ENCODE measurements around the gene FAM200B. TPM values are rescaled to one million over a fixed set of nuclear protein-coding genes. Genes with fewer than 3 reads are reported as not detected.

FAM200B gene
- total RNA-seq, 2 donors from 2014 or later = 7.7 to 10.6 TPM

GRCh38 chr4:15683143-15683495, 1.5 kb downstream of the FAM200B start:
- Mint-ChIP-seq H3K36me3 (peaks cover 19 to 53% of the 10 kb centered on the region in 2 donors), H3K27ac (no peak overlapping the region), H3K9me3 (no peaks in the 10 kb centered on the region)
- ATAC-seq = no peak
- no peak for DNase-seq (ENCODE audit: low spot score in 2 of 2)

- no peak overlapping the region for H3K27ac Mint-ChIP-seq
- DNase-seq (ENCODE audit: low spot score in 2 of 2) = no peak
- H3K36me3 Mint-ChIP-seq = peaks cover 19 to 55% of the 10 kb centered on the region in 2 donors
Observed at GRCh38 chr4:15684498-15684897, 2.9 kb downstream of the FAM200B start.

GRCh38 chr4:15688051-15688450, 6.4 kb downstream of the FAM200B start:
- Mint-ChIP-seq H3K27ac (no peak overlapping the region), H3K36me3 (peaks cover 0 to 39% of the 10 kb centered on the region in 2 donors), H3K9me3 (no peaks in the 10 kb centered on the region)
- no peak for ATAC-seq
- no peak for DNase-seq (ENCODE audit: low spot score in 2 of 2)

More at GRCh38 chr4:15684498-15684897, 2.9 kb downstream of the FAM200B start:
- no peak for ATAC-seq
- no peaks in the 10 kb centered on the region for H3K9me3 Mint-ChIP-seq

- DNase-seq (ENCODE audit: low spot score in 2 of 2) (no peak), ATAC-seq (no peak)
- H3K9me3 Mint-ChIP-seq = no peaks in the 10 kb centered on the region
- H3K36me3 Mint-ChIP-seq = peaks cover 0 to 33% of the 10 kb centered on the region in 2 donors
- no peak overlapping the region for H3K27ac Mint-ChIP-seq
Observed at GRCh38 chr4:15689540-15689939, 7.9 kb downstream of the FAM200B start.

GRCh38 chr4:15690020-15690809, 8.6 kb downstream of the FAM200B start:
- peaks cover 0 to 29% of the 10 kb centered on the region in 2 donors for H3K36me3 Mint-ChIP-seq
- ATAC-seq (no peak), DNase-seq (ENCODE audit: low spot score in 2 of 2) (no peak)
- H3K27ac Mint-ChIP-seq = no peak overlapping the region
- no peaks in the 10 kb centered on the region for H3K9me3 Mint-ChIP-seq

- DNase-seq (ENCODE audit: low spot score in 2 of 2) (no peak), ATAC-seq (no peak)
- H3K27ac Mint-ChIP-seq = no peak overlapping the region
- H3K36me3 Mint-ChIP-seq = peaks cover 0 to 19% of the 10 kb centered on the region in 2 donors
- H3K9me3 Mint-ChIP-seq = no peaks in the 10 kb centered on the region
Observed at GRCh38 chr4:15691346-15692135, 9.9 kb downstream of the FAM200B start.

- ATAC-seq (no peak), DNase-seq (ENCODE audit: low spot score in 2 of 2) (no peak)
- Mint-ChIP-seq H3K9me3 (no peaks in the 10 kb centered on the region), H3K36me3 (peaks cover 0 to 9% of the 10 kb centered on the region in 2 donors), H3K27ac (no peak overlapping the region)
Observed at GRCh38 chr4:15692602-15693001, 11.0 kb downstream of the FAM200B start.

- H3K9me3 Mint-ChIP-seq = no peaks in the 10 kb centered on the region
- no peak for ATAC-seq
- H3K36me3 Mint-ChIP-seq = no peaks in the 10 kb centered on the region
- no peak overlapping the region for H3K27ac Mint-ChIP-seq
- DNase-seq (ENCODE audit: low spot score in 2 of 2) = no peak
Observed at GRCh38 chr4:15694431-15694830, 12.8 kb downstream of the FAM200B start.

- DNase-seq (ENCODE audit: low spot score in 2 of 2) (no peak), ATAC-seq (no peak)
- no peaks in the 10 kb centered on the region for H3K9me3 Mint-ChIP-seq
- H3K27ac Mint-ChIP-seq = no peak overlapping the region
- H3K36me3 Mint-ChIP-seq = no peaks in the 10 kb centered on the region
Observed at GRCh38 chr4:15695240-15695699, 13.6 kb downstream of the FAM200B start.

GRCh38 chr4:15695729-15696128, 14.1 kb downstream of the FAM200B start:
- no peak overlapping the region for H3K27ac Mint-ChIP-seq

GRCh38 chr4:15696866-15697265, 15.2 kb downstream of the FAM200B start:
- no peaks in the 10 kb centered on the region for H3K9me3 Mint-ChIP-seq
- H3K36me3 Mint-ChIP-seq = no peaks in the 10 kb centered on the region
- ATAC-seq = no peak
- no peak for DNase-seq (ENCODE audit: low spot score in 2 of 2)
- no peak overlapping the region for H3K27ac Mint-ChIP-seq

More at GRCh38 chr4:15695729-15696128, 14.1 kb downstream of the FAM200B start:
- H3K36me3 Mint-ChIP-seq = no peaks in the 10 kb centered on the region
- no peaks in the 10 kb centered on the region for H3K9me3 Mint-ChIP-seq
- DNase-seq (ENCODE audit: low spot score in 2 of 2) (no peak), ATAC-seq (no peak)

GRCh38 chr4:15702941-15703403, 21.3 kb downstream of the FAM200B start, which contains the start of gene BST1:
TSS of gene BST1 (plus strand) at chr4:15703065. CDS start at chr4:15703145, 80 bp downstream.
- Mint-ChIP-seq H3K9me3 (no peaks in the 10 kb centered on the region), H3K36me3 (no peaks in the 10 kb centered on the region), H3K27ac (peak within 1 kb of the TSS in 1 of 2 donors; percentile 7)
- ATAC-seq (peak; percentile 82), DNase-seq (ENCODE audit: low spot score in 2 of 2) (peak; percentile 52 to 60)

GRCh38 chr4:15703439-15703838, 21.8 kb downstream of the FAM200B start:
- DNase-seq (ENCODE audit: low spot score in 2 of 2) (no peak), ATAC-seq (peak in 1 of 2 donors; percentile 18)
- Mint-ChIP-seq H3K27ac (no peak overlapping the region), H3K36me3 (no peaks in the 10 kb centered on the region), H3K9me3 (no peaks in the 10 kb centered on the region)

GRCh38 chr4:15704129-15704528, 22.5 kb downstream of the FAM200B start:
- ATAC-seq = no peak
- Mint-ChIP-seq H3K27ac (no peak overlapping the region), H3K36me3 (no peaks in the 10 kb centered on the region)

GRCh38 chr4:15706646-15707362, 25.2 kb downstream of the FAM200B start:
- Mint-ChIP-seq H3K9me3 (no peaks in the 10 kb centered on the region), H3K36me3 (no peaks in the 10 kb centered on the region), H3K27ac (no peak overlapping the region)
- DNase-seq (ENCODE audit: low spot score in 2 of 2) (no peak), ATAC-seq (no peak)

More at GRCh38 chr4:15704129-15704528, 22.5 kb downstream of the FAM200B start:
- DNase-seq (ENCODE audit: low spot score in 2 of 2) = no peak
- no peaks in the 10 kb centered on the region for H3K9me3 Mint-ChIP-seq

- Mint-ChIP-seq H3K36me3 (no peaks in the 10 kb centered on the region), H3K27ac (no peak overlapping the region), H3K9me3 (no peaks in the 10 kb centered on the region)
- ATAC-seq (no peak), DNase-seq (ENCODE audit: low spot score in 2 of 2) (no peak)
Observed at GRCh38 chr4:15707363-15707715, 25.7 kb downstream of the FAM200B start.

GRCh38 chr4:15711762-15712161, 30.1 kb downstream of the FAM200B start:
- ATAC-seq (peak in 1 of 2 donors; percentile 37), DNase-seq (ENCODE audit: low spot score in 2 of 2) (no peak)
- no peak overlapping the region for H3K27ac Mint-ChIP-seq
- no peaks in the 10 kb centered on the region for H3K36me3 Mint-ChIP-seq
- H3K9me3 Mint-ChIP-seq = no peaks in the 10 kb centered on the region

All from activated naive CD4-positive, alpha-beta T cell treated with anti-CD3 and anti-CD28 coated beads, Interleukin-2, amount 50 U/mL, for 72 hours (primary cell).